KBM-7 (cell line): ENCODE results near the gene AFF3.
"Not testable (repeated sequence)": the region's sequence is repeated elsewhere in the genome, so short reads cannot be mapped to it uniquely, and the experiment has no call there.

Experiments used
- DNase-seq: peaks from one replicate; pipeline ENCODE4 v3.0.0-alpha.2; 2015
- in situ Hi-C: fragments of 300-500 bp; cut with MboI; formaldehyde crosslinking; loops from 2 replicates; pipeline ENCODE4 v1.14.3; 2020; ENCODE audit warnings: low sequenced_read_pairs, low pct_unique_long_range_greater_than_20kb, mixed read lengths

Gene AFF3

DNA sequence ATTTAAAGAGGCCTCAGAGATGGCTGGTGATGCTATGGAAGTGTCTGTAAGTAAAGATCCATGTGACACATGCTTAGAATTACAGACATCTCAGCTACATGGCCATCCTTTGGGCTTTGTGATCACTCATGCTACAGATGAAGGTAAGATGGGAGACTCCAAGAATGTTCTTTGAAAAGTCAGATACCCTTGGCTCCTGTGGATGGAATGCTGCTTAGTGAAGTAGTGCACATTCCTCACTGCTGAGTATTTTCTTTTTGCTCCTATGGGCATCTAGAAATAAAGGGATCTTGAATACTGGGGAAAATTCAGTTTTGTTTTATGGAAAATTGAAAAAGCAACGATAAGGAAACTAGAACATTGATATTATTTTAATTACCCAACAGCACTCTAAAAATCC, 597.3 kb downstream of the AFF3 start:
- in situ Hi-C loops: no loop called here
- no peak for DNase-seq

DNA sequence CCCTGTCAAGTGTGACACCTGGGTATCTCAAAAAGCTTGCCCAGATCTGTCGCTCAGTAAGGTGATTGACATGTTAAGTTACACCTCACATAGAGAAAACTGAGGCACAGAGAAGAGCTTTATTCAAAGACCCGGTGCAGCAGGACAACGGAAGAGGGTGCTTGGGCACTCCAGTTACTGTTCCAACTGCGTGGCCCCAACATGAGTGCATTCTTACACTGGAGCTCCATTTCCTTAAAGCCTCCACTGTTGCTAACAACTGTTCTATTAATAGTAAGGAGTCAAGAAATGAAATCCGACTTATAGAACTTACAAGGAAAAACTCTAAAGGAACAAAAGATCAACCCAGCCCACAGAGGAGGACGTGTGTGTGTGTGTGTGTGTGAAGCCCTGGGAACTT, 597.8 kb downstream of the AFF3 start:
- in situ Hi-C loops: no loop called here
- no peak for DNase-seq

DNA sequence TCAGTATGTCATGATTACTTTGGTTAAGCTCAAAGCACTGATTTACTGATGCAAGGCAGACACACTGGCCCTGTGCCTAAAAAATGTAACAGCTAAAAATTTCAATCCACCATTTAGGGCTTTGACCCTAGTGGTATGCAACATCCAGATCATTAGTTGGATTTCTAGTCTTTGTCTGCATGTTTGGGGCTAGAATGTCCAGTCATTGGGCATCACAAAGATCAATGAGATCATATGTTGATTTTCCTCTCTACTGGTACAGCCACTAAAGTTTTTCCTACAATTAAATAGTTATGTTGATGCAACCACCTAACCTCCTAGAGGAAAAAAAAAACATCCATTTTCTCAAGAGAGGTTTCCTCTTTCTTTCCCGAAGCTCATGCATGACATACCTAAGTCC, 599.1 kb downstream of the AFF3 start:
- no peak for DNase-seq
- in situ Hi-C loops: no loop called here

DNA sequence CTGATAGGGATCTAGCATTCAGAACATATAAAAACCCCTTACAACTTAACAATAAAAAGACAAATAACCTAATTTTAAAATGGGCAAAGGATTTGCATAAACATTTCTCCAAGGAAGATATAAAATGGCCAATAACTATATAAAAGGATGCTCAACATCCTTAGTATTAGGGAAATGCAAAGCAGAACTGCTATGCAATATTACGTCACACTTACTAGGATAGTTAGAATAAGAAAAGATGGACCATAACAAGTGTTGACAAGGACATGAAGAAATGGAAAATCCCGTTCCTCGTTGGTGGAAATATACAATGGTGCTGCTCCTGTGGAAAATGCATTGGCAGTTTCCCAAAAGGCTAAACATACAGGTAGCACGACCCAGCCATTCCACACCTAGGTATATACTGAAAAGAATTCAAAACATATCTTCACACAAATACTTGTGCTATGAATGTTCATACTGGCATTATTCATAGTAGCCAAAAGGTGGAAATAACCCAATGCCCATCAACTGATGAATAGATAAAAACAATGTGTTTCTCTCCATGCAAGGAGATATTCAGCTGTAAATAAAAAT, 604.4 kb downstream of the AFF3 start:
- in situ Hi-C loops: no loop called here
- no peak for DNase-seq

DNA sequence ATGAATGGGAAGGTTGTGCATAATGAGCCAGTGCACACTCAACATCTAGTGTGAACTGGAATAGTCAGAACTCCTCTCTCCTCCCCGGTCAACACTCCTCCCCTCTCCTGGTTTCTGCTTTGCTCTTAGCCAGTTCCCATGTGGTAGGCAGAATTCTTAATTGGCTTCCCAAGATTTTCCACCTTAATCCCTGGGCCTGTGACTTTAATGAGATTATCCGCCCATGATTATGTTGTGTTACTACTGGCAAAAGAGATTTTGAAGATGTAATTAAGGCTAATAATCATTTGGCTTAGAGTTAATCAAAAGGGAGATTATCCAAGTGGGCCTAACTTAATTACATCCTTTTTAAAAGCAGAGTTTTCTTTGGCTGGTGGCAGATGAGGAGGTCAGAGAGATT, 618.3 kb downstream of the AFF3 start:
- in situ Hi-C loops: no loop called here
- DNase-seq: no peak

DNA sequence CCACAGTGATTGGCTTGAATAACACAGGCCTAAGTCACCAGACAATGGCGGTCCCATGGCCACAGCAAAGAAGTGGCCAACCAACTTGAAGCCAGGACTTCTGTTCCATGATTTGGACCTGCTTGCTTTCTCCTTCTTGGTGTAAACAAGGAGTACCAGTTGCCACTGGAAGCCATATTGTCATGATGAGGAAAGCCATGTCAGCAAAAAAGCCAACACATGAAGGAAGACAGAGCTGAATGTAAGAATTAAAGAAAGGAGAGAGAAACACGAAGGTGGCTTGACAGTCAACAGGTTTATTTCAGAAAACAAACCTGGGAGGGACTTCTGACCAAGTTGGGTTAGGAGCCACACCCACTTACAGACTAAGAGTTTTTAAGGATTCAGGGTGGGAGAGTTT, 620.2 kb downstream of the AFF3 start:
- no peak for DNase-seq
- in situ Hi-C loops: no loop called here

DNA sequence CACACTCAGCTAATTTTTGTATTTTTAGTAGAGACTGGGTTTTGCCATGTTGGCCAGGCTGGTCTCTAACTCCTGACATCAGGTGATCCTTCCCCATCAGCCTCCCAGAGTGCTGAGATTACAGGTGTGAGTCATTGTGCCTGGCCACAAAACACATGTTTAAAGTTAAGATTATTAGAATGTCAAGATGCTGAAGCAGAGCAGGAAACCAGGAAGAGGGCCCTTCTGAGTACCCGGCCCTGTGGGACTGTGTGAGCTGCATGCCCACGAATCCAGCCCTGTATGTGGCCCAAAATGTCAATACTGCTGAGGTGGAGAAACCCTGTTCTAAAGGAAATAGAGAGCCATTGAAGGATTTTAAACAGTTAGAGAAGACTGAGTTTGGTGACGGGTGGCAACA, 621.6 kb downstream of the AFF3 start:
- in situ Hi-C loops: no loop called here

DNA sequence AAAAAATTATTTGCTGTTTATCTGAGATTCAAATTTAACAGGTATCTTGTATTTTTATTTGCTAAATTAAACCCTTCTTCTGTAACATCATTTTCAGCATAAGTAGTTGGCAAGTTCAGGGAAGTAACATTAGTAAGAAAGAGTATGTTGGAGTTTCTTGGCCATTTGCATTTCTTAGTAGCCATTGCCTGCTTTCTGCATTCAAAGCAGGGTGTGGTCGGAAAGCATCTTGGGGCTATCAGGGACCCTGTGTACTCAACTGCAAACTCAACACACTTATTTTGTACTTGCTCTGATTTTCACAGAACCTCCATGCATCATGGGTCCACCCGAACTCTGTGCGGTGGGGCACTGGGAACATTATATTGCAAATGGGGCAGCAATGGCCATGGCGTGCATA, 622.2 kb downstream of the AFF3 start:
- DNase-seq: no peak
- in situ Hi-C loops: no loop called here

More for the DNA sequence above, 621.6 kb downstream of the AFF3 start:
- DNase-seq: no peak

DNA sequence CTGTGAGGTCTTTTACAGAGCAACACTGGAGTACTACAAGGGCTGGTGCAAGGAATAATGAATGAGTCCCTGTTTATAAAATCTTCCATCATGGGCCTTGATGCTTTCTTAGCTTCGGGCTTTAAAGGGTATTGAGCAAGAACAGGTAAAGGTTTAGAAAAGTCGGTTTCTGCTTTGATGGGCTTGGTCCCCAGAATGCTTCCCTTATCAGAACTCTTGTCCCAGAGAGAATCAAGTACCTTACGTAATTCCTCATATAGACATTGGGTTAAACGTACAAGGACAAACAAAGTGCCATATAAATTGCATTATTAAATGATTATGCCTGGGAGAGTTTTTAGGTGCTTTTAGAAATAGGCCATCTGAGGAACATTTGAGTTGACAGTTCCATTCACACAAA, 628.0 kb downstream of the AFF3 start:
- in situ Hi-C loops: no loop called here
- DNase-seq: no peak

DNA sequence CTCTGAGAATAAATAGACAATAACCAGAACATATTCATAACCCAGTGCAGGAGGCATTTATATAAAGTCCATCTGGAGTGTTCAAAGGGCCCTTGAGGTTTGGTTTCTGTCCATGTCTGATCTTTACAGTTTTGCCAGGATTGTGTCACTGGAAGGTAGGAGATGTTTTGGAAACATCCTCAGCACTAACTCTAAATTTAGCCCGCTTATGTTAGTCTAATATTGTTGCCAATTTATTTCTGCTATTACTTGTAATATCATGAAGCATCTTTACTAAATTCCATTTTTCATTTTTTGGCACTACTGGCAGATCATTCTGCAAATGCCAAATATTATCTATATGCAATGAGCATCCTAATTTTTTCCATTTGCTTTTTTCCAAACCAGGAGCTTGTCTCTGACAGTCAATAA, 630.2 kb downstream of the AFF3 start:
- in situ Hi-C loops: no loop called here
- DNase-seq: no peak

DNA sequence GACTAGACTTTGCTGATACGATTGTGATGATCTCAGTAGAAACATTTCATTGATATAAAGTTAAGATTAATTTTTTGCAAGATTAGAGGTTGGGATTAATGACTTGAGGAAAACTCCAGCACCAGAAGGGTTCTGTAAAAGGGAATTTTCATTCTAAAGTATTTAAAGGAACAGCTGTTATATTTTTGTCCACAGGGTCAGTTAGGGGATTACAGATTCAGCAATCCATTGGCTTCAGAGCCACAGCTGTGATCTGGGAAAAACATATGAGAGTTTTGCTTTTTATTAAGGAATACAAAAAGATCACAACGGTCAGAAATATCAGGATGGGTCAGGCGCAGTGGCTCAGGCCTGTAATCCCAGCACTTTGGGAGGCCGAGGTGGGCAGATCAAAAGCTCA, 633.0 kb downstream of the AFF3 start:
- DNase-seq: no peak
- in situ Hi-C loops: no loop called here

DNA sequence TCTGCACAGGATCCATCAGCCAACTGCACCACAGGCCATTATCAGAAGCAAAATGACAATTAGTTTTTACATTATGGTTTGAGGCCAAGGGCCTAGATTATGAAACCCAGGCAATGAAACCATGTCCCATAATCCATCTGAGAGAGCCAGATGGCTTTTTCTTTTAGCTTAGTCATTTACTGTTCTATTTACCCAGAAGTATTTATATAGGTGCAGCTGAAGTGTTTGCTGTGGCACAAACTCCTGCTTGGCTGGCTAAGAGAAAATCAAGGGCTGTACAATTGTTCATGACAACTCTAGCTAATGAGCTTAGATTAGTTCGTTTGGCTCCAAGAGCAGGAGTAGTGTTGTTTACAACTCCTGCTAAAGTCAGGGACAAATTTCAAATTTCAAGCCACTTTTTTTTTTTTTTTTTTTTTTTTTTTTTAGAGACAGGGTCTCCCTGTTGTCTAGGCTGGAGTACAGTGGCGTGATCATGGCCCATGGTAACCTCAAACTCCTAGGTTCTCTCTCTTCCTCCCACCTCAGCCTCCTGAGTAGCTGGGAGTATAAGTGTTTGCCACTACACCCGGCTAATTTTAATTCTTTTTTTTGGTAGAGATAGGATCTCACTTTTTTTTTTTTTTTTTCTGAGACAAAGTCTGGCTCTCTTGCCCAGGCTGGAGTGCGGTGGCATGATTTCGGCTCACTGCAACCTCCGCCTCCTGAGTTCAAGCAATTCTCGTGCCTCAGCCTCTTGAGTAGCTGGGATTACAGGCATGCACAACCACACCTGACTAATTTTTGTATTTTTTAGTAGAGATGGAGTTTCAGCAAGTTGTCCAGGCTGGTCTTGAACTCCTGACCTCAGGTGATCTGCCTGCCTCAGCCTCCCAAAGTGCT, 634.2 kb downstream of the AFF3 start:
- in situ Hi-C loops: no loop called here

DNA sequence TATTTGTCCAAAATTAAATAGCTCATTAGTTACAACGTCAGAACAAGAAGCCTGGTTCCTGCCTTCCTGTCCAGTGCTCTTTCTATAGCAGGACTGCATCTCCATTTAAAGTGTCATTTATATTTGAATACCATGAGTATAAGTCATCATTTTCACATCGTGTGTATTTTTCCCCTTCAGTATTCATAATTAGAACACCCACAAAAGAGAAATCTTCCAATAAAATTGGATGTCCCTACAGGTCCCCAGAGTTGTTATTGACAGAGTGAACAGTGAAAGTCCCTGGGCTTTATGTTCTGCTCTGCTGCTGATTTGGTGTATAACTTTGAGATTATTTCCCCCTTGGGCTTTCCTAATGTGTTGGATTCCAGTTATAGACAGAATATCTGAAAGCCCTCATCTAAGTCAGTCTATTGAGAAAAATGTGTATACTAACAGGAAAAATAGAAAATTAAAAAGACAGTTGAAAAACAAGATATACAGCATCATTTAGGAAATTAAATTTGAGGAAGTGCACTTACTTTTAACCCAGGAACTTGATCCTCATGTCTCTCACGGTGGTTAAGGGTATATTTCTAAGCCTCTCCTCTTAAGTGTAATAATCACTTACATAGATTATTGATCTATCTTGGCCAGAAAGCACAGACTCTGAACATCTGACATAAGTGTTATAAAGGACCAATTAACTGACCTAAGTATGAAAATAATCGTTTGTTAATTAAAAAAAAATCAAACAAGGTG, 637.4 kb downstream of the AFF3 start:
- DNase-seq: no peak
- in situ Hi-C loops: no loop called here

More for the DNA sequence above, 634.2 kb downstream of the AFF3 start:
- DNase-seq: no peak

DNA sequence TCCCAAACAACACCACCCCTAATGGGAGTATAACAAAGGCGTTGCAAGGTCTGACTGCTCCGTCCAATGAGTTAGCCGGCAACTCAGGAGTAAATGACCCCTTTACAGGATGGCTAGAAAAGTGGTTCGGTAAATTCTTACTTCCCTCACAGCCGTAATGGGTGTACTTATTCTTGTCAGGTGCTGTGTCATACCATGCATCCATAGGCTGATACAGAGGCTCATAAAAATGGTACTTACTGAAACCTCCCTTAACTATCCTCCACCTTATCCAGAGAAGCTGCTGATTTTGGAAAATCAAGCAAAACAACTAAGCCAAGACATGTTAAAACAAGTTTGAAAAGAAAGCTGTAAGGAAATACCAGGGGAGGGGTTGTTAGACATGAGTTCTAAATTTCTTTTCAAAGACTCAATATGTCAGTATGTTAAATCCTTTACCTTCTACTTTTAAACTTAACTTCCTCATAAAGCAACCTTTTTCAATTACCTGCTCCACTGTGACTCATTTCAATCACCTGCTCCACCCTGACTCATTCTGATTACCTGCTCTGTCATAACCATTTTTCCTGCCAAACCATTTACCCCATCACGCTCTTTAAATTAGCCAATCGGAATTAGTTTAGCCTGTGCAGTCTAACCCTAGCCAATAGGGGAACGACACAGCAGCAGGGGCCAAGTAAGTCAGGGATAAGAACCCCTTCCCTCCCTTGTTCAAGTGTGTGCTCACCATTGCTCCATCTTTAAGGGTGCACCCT, 638.6 kb downstream of the AFF3 start:
- in situ Hi-C loops, DNase-seq: not testable (repeated sequence)

DNA sequence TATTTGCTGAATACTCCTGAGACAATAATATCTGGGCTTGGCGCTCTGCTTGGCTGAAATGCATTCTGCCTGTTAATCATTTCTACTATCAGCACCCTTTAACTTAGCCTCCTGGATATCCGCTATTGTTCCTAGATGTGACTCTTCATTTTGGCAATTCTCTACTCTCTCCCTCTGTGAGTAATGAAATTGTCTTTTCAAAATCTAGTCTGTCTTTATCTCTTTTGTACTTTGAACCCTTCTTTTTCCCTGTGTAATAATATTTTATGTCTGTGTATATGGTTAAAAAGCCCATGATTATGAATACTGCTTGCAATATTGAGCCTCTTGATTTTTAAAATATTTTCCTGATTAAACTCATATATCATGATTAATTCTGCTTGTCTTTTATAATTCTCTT, 646.4 kb downstream of the AFF3 start:
- in situ Hi-C loops: no loop called here
- no peak for DNase-seq
